Prostate gland (tissue), 2 donors: Measurements from ENCODE around the gene SCOC.

ENCODE experiments used
- CTCF ChIP-seq, 4 experiments: fragments of 200-600 bp in 2 of 4; fragments of 450-650 bp in 2 of 4; sonication (generic) in 2 of 4; IDR thresholded peaks; 1 replicate in 3 of 4; 2 replicates in 1 of 4; pipeline ENCODE4 v1.5.1; 2016 to 2019; ENCODE audit warnings: antibody characterized with exemption in 4 of 4, mild to moderate bottlenecking in 2 of 4, moderate library complexity in 2 of 4
- POLR2A ChIP-seq: fragments of 450-650 bp; IDR thresholded peaks from one replicate; pipeline ENCODE4 v1.6.1; 2016; ENCODE audit warnings: antibody characterized with exemption, mild to moderate bottlenecking
- POLR2AphosphoS5 ChIP-seq: sonication (generic); formaldehyde crosslinking; IDR thresholded peaks from one replicate; pipeline ENCODE4 v1.6.1; 2017; ENCODE audit warnings: antibody characterized with exemption

GRCh38 chr4:140357868-140358267 lies 15.6 kb upstream of the SCOC start:
- TF ChIP-seq CTCF (IDR thresholded peaks at IDR 0.05) (no peak), POLR2AphosphoS5 (no peak), POLR2A (no peak)
